ENCODE data around the gene FTSJ3.
"Not testable (repeated sequence)": the region's sequence is repeated elsewhere in the genome, so short reads cannot be mapped to it uniquely, and the experiment has no call there.

The FTSJ3 gene, protein sequence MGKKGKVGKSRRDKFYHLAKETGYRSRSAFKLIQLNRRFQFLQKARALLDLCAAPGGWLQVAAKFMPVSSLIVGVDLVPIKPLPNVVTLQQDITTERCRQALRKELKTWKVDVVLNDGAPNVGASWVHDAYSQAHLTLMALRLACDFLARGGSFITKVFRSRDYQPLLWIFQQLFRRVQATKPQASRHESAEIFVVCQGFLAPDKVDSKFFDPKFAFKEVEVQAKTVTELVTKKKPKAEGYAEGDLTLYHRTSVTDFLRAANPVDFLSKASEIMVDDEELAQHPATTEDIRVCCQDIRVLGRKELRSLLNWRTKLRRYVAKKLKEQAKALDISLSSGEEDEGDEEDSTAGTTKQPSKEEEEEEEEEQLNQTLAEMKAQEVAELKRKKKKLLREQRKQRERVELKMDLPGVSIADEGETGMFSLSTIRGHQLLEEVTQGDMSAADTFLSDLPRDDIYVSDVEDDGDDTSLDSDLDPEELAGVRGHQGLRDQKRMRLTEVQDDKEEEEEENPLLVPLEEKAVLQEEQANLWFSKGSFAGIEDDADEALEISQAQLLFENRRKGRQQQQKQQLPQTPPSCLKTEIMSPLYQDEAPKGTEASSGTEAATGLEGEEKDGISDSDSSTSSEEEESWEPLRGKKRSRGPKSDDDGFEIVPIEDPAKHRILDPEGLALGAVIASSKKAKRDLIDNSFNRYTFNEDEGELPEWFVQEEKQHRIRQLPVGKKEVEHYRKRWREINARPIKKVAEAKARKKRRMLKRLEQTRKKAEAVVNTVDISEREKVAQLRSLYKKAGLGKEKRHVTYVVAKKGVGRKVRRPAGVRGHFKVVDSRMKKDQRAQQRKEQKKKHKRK

DNA sequence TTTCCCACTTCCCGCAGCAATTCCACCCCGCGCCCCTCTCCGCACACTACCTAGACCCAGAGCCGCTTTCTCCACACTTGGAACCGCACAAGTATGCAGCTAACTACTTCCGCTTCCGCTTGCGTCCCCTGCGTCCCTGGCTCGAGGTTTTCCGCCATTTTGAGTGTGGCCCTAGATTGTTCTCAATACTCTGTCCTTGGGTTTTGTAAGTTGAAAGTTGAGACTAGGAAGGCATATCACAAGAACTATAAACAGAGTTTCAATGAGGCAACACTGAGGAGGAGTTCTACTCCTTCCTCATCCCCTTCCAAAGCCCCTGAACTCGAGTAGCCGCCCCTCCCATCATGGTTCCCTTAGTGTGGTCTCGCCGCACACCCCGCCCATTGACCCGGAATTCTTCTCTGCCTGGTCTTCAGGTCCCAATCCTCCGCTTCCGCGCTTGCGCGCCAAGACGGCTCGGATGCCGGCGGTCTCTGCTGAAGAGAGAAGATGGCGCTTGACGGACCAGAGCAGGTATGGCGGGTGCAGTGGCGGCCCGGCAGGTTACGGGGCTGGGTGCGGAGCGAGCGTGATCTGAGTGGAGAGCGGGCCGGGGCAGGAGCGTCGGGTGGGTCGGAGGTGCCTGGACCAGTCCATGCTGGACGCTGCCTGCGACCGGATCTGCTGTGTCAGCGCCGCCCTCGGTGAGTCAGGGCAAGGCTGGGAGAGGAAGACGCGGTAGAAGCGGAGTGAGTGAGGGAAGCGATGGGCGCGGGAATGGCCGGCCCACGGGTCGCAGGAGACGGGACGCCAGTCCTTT, at the start of gene FTSJ3, which contains the start of gene PSMC5:
TSS of gene FTSJ3 (minus strand) at position 662 of the 799 bp plus-strand sequence. CDS start 761 bp downstream, outside the sequence.
TSS of gene PSMC5 (plus strand) at position 430 of the 799 bp plus-strand sequence. CDS start at position 490, 60 bp downstream.
- DNase-seq (ENCODE audit: insufficient read length, low spot score) (peak; percentile 82), FAIRE-seq (peak; percentile 63)
- TF ChIP-seq, protein P1, sequence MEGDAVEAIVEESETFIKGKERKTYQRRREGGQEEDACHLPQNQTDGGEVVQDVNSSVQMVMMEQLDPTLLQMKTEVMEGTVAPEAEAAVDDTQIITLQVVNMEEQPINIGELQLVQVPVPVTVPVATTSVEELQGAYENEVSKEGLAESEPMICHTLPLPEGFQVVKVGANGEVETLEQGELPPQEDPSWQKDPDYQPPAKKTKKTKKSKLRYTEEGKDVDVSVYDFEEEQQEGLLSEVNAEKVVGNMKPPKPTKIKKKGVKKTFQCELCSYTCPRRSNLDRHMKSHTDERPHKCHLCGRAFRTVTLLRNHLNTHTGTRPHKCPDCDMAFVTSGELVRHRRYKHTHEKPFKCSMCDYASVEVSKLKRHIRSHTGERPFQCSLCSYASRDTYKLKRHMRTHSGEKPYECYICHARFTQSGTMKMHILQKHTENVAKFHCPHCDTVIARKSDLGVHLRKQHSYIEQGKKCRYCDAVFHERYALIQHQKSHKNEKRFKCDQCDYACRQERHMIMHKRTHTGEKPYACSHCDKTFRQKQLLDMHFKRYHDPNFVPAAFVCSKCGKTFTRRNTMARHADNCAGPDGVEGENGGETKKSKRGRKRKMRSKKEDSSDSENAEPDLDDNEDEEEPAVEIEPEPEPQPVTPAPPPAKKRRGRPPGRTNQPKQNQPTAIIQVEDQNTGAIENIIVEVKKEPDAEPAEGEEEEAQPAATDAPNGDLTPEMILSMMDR (IDR thresholded peaks at IDR 0.05; ENCODE audit: insufficient read depth, missing control alignments) = peak; percentile 44

DNA sequence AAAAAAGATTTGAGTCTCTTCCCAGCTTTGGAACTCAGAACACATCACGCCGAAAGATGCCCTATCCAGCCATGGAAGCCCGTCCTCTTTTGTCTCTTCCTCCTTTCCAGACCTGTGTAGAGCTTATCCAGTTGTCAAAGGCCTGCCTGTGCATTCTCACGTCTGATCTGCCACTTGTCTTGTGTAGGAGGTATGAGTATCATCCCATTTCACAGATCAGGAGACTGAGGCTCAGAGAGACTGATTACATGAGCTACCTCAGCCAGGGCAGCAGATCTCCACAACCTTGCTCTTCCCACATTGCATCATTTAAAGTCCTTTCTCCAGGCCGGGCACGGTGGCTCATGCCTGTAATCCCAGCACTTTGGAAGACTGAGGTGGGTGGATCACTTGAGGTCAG, 47.2 kb upstream of the FTSJ3 start:
- DNase-seq (ENCODE audit: insufficient read length, low spot score); FAIRE-seq: not testable (repeated sequence)

DNA sequence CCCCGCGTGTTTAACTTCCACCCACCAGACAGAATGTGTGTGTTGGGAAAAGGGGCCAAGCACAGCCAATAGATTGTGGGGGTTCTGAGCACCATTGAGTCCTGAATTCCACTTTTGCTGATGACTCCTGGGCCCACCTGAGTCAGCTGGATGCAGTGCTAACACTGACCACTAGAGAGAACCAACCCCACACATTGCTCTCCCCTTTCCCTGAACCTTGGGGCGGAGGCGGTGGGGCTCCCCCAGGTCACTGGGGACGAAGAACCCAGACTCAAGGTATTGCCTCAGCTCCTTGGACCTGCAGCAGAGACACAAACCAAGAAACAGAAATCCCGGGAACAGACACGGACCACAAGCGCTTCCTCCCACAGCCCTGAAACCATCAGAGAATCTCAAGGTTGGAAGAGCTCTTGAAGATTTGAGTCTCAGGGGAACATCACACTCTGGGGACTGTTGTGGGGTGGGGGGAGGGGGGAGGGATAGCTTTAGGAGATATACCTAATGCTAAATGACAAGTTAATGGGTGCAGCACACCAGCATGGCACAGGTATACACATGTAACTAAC, 46.7 kb upstream of the FTSJ3 start:
- FAIRE-seq = not testable (repeated sequence)

DNA sequence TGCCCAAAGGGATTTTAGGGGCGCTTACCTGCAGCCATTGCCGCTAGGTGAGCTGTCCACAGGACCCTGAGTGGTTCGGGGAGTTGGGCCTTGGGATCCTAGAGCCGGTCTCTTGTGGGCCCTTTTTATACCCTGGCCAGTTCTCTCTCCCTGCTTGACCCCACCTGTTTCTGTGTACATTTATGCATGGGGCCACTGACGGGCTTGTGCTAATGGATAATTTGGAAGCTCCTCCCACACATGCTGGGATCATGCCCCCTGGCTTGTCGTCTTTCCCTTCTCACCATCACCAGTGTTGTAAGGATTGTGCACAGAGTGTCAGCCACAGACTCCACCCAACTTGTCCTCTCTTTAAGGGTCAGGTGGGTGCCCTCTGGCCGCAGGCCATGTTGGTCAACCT, 46.1 kb upstream of the FTSJ3 start, which contains the start of gene CSH2:
TSS of gene CSH2 (minus strand) at position 101 of the 400 bp plus-strand sequence. CDS start at position 38, 63 bp downstream.
- FAIRE-seq; DNase-seq (ENCODE audit: insufficient read length, low spot score): not testable (repeated sequence)

More for the DNA sequence above, 46.7 kb upstream of the FTSJ3 start:
- DNase-seq (ENCODE audit: insufficient read length, low spot score) = not testable (repeated sequence)

DNA sequence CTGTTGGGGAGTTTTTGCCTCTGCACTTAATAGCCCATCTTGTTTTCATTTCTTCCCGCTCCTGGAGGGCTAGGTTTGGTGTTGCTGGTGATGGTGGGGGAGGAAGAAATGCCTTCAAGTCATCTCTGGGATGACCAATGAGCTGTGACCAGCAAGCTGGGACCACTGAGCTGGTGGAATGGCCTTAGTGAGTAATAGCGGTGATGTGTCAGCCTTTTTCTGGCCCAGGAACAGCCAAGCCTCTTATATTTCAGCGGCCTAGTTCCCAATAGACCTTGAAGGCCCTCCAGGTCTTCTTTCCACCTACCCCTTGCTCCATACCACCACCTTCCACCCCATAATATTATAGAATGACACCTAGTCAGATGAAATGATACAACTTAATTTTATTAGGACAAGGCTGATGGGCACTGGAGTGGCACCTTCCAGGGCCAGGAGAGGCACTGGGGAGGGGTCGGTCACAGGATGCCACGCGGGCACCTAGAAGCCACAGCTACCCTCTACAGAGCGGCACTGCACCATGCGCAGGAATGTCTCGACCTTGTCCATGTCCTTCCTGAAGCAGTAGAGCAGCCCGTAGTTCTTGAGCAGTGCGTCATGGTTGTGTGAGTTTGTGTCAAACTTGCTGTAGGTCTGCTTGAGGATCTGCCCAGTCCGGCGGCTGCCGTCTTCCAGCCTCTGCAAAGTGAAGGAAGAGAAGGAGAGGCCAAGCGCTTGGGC, 44.3 kb upstream of the FTSJ3 start:
- FAIRE-seq; DNase-seq (ENCODE audit: insufficient read length, low spot score): not testable (repeated sequence)

DNA sequence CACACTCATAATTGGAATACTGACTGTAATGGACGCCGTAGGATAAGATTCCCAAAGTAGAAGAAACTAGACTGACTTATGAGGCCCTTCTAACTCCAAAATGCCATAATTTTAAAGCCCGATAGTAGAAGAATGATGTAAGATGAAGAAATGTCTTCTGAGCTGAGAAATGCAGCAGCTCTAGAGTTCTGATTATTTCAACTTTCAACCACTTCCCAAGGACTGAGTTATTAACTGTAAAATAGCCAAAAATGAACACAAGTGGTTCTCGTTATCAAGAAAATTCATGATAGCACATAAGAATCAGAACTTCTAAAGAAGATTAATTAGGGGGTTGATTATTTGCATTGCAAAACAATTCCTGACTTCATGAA, 42.8 kb upstream of the FTSJ3 start:
- FAIRE-seq; DNase-seq (ENCODE audit: insufficient read length, low spot score): not testable (repeated sequence)

DNA sequence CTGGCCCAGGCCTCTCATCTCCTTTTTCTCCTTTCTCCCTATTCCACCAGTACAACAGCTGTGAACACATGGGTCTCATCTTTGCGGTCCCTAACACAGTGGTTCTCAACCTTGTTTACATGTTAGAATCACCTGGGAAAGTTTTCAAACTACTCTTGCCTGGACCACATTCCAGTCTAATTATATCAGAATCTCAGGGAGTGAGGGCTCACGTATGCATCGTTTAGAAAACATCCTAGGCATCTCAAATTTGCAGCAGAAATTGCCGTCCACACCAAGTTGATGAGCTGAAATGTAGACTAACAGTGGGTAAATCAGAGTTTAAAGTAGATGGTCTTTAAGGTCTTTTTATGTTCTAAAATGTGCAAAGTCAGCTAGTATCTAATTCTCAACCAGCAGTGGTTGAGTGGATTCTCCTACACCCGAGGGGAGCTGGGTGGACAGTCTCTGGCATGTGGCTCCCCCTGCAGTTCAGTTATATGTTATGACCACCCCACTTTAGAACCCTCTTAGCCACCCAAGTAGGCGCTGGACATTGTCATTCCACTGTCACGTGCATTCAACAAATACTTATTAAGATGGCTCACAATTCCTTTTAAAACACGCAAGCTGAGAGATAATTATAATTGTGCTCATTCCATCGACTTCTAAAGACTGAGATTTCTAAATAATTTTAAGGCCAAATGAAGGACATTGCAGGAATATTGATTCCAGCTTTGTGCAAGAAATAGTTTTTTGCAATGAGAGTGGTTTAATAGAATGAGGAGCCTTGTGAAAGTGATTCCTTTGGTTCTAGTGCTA, 42.2 kb upstream of the FTSJ3 start:
- not testable (repeated sequence) for DNase-seq (ENCODE audit: insufficient read length, low spot score)

DNA sequence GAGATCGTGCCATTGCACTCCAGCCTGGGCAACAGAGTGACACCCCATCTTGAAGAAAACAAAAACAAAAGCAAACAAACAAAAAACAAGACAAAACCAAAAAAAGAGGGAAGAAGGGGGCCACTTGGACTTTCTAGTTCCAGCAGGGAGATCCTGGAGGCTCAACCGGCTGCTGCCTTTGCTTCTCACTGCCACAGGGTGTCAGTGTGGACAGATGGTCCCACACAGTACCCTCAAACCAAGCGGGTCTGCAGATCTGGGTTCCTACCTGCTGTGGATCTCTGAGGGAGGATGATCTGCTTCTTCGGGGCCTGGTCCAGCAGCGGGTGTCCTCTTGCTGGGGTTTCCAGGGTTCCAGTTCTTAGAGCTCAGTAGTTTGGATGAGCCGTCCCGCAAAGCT, 39.2 kb upstream of the FTSJ3 start:
- TF ChIP-seq, protein P1 (IDR thresholded peaks at IDR 0.05; ENCODE audit: insufficient read depth, missing control alignments) = peak; percentile 19
- FAIRE-seq; DNase-seq (ENCODE audit: insufficient read length, low spot score): not testable (repeated sequence)

More for the DNA sequence above, 42.2 kb upstream of the FTSJ3 start:
- not testable (repeated sequence) for FAIRE-seq

DNA sequence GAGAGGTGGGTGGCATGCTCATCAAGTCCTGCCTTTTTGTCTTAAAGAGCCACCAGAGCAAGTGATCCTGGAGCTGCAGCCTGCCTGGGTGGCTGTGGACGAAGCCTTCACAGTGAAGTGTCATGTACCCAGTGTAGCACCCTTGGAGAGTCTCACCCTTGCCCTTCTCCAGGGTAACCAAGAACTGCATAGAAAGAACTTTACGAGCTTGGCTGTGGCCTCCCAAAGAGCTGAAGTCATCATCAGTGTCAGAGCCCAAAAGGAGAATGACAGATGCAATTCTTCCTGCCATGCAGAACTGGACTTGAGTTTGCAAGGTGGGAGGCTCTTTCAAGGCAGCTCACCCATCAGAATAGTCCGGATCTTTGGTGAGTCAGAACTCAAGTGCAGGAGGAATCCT, 31.8 kb upstream of the FTSJ3 start:
- FAIRE-seq (no peak), DNase-seq (ENCODE audit: insufficient read length, low spot score) (no peak)
- TF ChIP-seq, protein P1 (IDR thresholded peaks at IDR 0.05; ENCODE audit: insufficient read depth, missing control alignments) = no peak

DNA sequence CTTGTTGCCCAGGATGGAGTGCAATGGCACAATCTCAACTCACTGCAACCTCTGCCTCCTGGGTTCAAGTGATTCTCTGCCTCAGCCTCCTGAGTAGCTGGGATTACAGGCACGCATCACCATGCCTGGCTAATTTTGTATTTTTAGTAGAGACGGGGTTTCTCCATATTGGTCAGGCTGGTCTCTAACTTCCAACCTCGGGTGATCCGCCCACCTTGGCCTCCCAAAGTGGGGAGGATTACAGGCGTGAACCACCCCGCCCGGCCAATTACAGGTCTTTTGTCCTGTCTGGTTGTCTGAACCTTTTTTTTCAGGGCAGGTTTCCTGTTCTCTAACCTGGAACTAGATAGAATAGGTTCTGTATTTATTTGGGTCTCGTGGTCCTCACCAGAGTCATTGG, 29.0 kb upstream of the FTSJ3 start:
- not testable (repeated sequence) for DNase-seq (ENCODE audit: insufficient read length, low spot score); FAIRE-seq

Measured in D721Med (cell line).